WTC11 (cell line): ENCODE measurements around the gene NELL2. TPM values are rescaled to one million over a fixed set of nuclear protein-coding genes. Genes with fewer than 3 reads are reported as not detected.

Experiments
- ATAC-seq: fragments of 200-7000 bp; cut with Tn5 transposase; 2 replicates; pipeline ENCODE4 v1.10.0; 2021; ENCODE audit warnings: mild to moderate bottlenecking, moderate library complexity
- CTCF ChIA-PET: fragments of 300-600 bp; sonication (Branson Sonifier 250); formaldehyde crosslinking; loops from one replicate; lab custom pipeline; 2021; ENCODE audit warnings: antibody characterized with exemption; lab: Charles Lee
- POLR2A ChIA-PET: fragments of 350-600 bp; sonication (Branson Sonifier 250); formaldehyde crosslinking; loops from one replicate; lab custom pipeline; 2021; ENCODE audit warnings: antibody characterized with exemption; lab: Charles Lee
- DNase-seq: peaks from one replicate; pipeline ENCODE4 v3.0.0; 2021; ENCODE audit warnings: low spot score
- H3K27ac Mint-ChIP-seq: 2 replicates; pipeline ENCODE4 v1.8.0; 2021; ENCODE audit warnings: mixed read lengths
- H3K27me3 Mint-ChIP-seq: 2 replicates; pipeline ENCODE4 v1.8.0; 2021; ENCODE audit warnings: low read depth, mild to moderate bottlenecking, moderate library complexity, mixed read lengths
- H3K36me3 Mint-ChIP-seq: 2 replicates; pipeline ENCODE4 v1.8.0; 2021; ENCODE audit warnings: mixed read lengths
- H3K4me1 Mint-ChIP-seq: 2 replicates; pipeline ENCODE4 v1.8.0; 2022; ENCODE audit warnings: mixed read lengths
- H3K4me3 Mint-ChIP-seq: 2 replicates; pipeline ENCODE4 v1.8.0; 2021; ENCODE audit warnings: mild to moderate bottlenecking, moderate library complexity, mixed read lengths
- H3K9me3 Mint-ChIP-seq: 2 replicates; pipeline ENCODE4 v1.8.0; 2021; ENCODE audit warnings: mixed read lengths
- GABPB1 ChIP-seq: sonication (generic); formaldehyde crosslinking; IDR thresholded peaks from 2 replicates; pipeline ENCODE4 v1.8.1; 2023; ENCODE audit warnings: mild to moderate bottlenecking, missing genetic modification reagents
- KAT7 ChIP-seq: sonication (generic); formaldehyde crosslinking; IDR thresholded peaks from 2 replicates; pipeline ENCODE4 v1.8.1; 2023; ENCODE audit warnings: missing genetic modification reagents, mild to moderate bottlenecking, borderline replicate concordance
- MYBL2 ChIP-seq: sonication (generic); formaldehyde crosslinking; IDR thresholded peaks from 2 replicates; pipeline ENCODE4 v1.8.1; 2023; ENCODE audit warnings: mild to moderate bottlenecking, moderate library complexity, missing genetic modification reagents
- NFATC4 ChIP-seq: fragments of 250-450 bp; sonication (Bioruptor Pico); IDR thresholded peaks from 2 replicates; pipeline ENCODE4 v1.9.0; 2021; ENCODE audit warnings: mild to moderate bottlenecking
- OVOL2 ChIP-seq: fragments of 250-450 bp; sonication (Bioruptor Pico); IDR thresholded peaks from 2 replicates; pipeline ENCODE4 v1.9.0; 2021; ENCODE audit warnings: mild to moderate bottlenecking, borderline replicate concordance
- SMAD4 ChIP-seq: sonication (generic); formaldehyde crosslinking; IDR thresholded peaks from 2 replicates; pipeline ENCODE4 v1.8.0; 2022; ENCODE audit warnings: mild to moderate bottlenecking, missing genetic modification reagents
- ZNF317 ChIP-seq: sonication (generic); formaldehyde crosslinking; IDR thresholded peaks from 2 replicates; pipeline ENCODE4 v1.8.1; 2023; ENCODE audit warnings: low read depth, mild to moderate bottlenecking, moderate library complexity, missing genetic modification reagents, borderline replicate concordance
- ZNF416 ChIP-seq: fragments of 250-450 bp; sonication (Bioruptor Pico); IDR thresholded peaks from 2 replicates; pipeline ENCODE4 v1.9.0; 2021; ENCODE audit warnings: mild to moderate bottlenecking, inconsistent platforms
- total RNA-seq: library from RNA; stranded (reverse); gene quantifications from 3 replicates; pipeline ENCODE4 v1.2.3, GENCODE V29; 2021
- TF ChIP-seq, protein P1 (sequence below): sonication (generic); formaldehyde crosslinking; IDR thresholded peaks from 2 replicates; pipeline ENCODE4 v1.8.0; 2022; ENCODE audit warnings: mild to moderate bottlenecking, missing genetic modification reagents
- TF ChIP-seq, protein P2 (sequence below): sonication (generic); formaldehyde crosslinking; conservative IDR thresholded peaks from 2 replicates; pipeline ENCODE4 v1.8.1; 2023; ENCODE audit warnings: mild to moderate bottlenecking, low read depth, missing genetic modification reagents, moderate library complexity
- TF ChIP-seq, protein P3 (sequence below): sonication (generic); formaldehyde crosslinking; IDR thresholded peaks from 2 replicates; pipeline ENCODE4 v1.8.1; 2023; ENCODE audit warnings: mild to moderate bottlenecking, missing genetic modification reagents, moderate library complexity
- TF ChIP-seq, protein P4 (sequence below): sonication (generic); formaldehyde crosslinking; IDR thresholded peaks from 2 replicates; pipeline ENCODE4 v1.8.1; 2023; ENCODE audit warnings: mild to moderate bottlenecking, missing genetic modification reagents, borderline replicate concordance
- TF ChIP-seq, protein P5 (sequence below): sonication (generic); formaldehyde crosslinking; IDR thresholded peaks from 2 replicates; pipeline ENCODE4 v1.8.1; 2022; ENCODE audit warnings: missing genetic modification reagents, borderline replicate concordance
- TF ChIP-seq, protein P6 (sequence below): fragments of 250-450 bp; sonication (Bioruptor Pico); conservative IDR thresholded peaks from 2 replicates; pipeline ENCODE4 v1.9.0; 2021; ENCODE audit warnings: mild to moderate bottlenecking

Gene NELL2
- total RNA-seq, 1 experiment from 2014 or later, result 37.4 TPM

DNA sequence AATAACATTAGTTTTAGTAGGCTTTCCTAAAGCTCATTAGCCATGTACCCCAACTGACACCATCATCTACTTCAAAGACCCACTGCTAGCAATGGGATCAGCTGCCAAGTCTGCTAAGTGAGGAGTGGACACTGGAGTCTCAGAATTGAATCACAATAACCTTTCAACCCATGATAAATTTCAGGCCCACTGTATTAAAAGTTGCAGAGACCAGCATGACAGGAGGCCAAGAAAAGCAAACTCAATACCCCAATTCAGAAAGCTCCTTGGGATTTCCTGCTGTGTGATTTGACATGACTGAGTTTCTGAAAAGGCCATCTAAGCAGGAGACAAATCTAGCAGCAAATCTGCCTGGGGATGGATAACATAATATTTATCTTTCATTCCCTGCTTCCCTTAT, 320.7 kb downstream of the NELL2 start:
- CTCF ChIA-PET, result no interaction called here
- H3K9me3 Mint-ChIP-seq, result peaks cover 17% of the 10 kb centered on the region
- H3K4me3 Mint-ChIP-seq, result no peak overlapping the region
- no peaks in the 10 kb centered on the region for H3K27me3 Mint-ChIP-seq
- H3K36me3 Mint-ChIP-seq, result no peaks in the 10 kb centered on the region
- H3K4me1 Mint-ChIP-seq, result no peaks in the 10 kb centered on the region
- no peak overlapping the region for H3K27ac Mint-ChIP-seq
- POLR2A ChIA-PET, result interaction anchor here (1.2 kb wide), 1 partner anchor 236 kb away, joined by 3 read pairs; no protein-coding TSS in a partner anchor
- TF ChIP-seq, protein P1, sequence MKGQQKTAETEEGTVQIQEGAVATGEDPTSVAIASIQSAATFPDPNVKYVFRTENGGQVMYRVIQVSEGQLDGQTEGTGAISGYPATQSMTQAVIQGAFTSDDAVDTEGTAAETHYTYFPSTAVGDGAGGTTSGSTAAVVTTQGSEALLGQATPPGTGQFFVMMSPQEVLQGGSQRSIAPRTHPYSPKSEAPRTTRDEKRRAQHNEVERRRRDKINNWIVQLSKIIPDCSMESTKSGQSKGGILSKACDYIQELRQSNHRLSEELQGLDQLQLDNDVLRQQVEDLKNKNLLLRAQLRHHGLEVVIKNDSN (CRISPR knock-in tag), result no peak
- TF ChIP-seq SMAD4 (CRISPR knock-in tag), result no peak
- no peak for TF ChIP-seq MYBL2 (CRISPR knock-in tag)
- TF ChIP-seq NFATC4, result no peak
- TF ChIP-seq ZNF416 (CRISPR knock-in tag), result no peak
- TF ChIP-seq ZNF317 (CRISPR knock-in tag), result no peak
- no peak for TF ChIP-seq KAT7 (CRISPR knock-in tag)
- no peak for TF ChIP-seq GABPB1 (CRISPR knock-in tag)
- TF ChIP-seq, protein P2, sequence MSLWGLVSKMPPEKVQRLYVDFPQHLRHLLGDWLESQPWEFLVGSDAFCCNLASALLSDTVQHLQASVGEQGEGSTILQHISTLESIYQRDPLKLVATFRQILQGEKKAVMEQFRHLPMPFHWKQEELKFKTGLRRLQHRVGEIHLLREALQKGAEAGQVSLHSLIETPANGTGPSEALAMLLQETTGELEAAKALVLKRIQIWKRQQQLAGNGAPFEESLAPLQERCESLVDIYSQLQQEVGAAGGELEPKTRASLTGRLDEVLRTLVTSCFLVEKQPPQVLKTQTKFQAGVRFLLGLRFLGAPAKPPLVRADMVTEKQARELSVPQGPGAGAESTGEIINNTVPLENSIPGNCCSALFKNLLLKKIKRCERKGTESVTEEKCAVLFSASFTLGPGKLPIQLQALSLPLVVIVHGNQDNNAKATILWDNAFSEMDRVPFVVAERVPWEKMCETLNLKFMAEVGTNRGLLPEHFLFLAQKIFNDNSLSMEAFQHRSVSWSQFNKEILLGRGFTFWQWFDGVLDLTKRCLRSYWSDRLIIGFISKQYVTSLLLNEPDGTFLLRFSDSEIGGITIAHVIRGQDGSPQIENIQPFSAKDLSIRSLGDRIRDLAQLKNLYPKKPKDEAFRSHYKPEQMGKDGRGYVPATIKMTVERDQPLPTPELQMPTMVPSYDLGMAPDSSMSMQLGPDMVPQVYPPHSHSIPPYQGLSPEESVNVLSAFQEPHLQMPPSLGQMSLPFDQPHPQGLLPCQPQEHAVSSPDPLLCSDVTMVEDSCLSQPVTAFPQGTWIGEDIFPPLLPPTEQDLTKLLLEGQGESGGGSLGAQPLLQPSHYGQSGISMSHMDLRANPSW (CRISPR knock-in tag), result no peak
- TF ChIP-seq OVOL2 (CRISPR knock-in tag), result no peak
- TF ChIP-seq, protein P3, sequence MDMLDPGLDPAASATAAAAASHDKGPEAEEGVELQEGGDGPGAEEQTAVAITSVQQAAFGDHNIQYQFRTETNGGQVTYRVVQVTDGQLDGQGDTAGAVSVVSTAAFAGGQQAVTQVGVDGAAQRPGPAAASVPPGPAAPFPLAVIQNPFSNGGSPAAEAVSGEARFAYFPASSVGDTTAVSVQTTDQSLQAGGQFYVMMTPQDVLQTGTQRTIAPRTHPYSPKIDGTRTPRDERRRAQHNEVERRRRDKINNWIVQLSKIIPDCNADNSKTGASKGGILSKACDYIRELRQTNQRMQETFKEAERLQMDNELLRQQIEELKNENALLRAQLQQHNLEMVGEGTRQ (CRISPR knock-in tag), result no peak
- TF ChIP-seq, protein P4, sequence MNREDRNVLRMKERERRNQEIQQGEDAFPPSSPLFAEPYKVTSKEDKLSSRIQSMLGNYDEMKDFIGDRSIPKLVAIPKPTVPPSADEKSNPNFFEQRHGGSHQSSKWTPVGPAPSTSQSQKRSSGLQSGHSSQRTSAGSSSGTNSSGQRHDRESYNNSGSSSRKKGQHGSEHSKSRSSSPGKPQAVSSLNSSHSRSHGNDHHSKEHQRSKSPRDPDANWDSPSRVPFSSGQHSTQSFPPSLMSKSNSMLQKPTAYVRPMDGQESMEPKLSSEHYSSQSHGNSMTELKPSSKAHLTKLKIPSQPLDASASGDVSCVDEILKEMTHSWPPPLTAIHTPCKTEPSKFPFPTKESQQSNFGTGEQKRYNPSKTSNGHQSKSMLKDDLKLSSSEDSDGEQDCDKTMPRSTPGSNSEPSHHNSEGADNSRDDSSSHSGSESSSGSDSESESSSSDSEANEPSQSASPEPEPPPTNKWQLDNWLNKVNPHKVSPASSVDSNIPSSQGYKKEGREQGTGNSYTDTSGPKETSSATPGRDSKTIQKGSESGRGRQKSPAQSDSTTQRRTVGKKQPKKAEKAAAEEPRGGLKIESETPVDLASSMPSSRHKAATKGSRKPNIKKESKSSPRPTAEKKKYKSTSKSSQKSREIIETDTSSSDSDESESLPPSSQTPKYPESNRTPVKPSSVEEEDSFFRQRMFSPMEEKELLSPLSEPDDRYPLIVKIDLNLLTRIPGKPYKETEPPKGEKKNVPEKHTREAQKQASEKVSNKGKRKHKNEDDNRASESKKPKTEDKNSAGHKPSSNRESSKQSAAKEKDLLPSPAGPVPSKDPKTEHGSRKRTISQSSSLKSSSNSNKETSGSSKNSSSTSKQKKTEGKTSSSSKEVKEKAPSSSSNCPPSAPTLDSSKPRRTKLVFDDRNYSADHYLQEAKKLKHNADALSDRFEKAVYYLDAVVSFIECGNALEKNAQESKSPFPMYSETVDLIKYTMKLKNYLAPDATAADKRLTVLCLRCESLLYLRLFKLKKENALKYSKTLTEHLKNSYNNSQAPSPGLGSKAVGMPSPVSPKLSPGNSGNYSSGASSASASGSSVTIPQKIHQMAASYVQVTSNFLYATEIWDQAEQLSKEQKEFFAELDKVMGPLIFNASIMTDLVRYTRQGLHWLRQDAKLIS (CRISPR knock-in tag), result no peak
- TF ChIP-seq, protein P5, sequence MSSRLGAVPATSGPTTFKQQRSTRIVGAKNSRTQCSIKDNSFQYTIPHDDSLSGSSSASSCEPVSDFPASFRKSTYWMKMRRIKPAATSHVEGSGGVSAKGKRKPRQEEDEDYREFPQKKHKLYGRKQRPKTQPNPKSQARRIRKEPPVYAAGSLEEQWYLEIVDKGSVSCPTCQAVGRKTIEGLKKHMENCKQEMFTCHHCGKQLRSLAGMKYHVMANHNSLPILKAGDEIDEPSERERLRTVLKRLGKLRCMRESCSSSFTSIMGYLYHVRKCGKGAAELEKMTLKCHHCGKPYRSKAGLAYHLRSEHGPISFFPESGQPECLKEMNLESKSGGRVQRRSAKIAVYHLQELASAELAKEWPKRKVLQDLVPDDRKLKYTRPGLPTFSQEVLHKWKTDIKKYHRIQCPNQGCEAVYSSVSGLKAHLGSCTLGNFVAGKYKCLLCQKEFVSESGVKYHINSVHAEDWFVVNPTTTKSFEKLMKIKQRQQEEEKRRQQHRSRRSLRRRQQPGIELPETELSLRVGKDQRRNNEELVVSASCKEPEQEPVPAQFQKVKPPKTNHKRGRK (CRISPR knock-in tag), result no peak
- TF ChIP-seq, protein P6, sequence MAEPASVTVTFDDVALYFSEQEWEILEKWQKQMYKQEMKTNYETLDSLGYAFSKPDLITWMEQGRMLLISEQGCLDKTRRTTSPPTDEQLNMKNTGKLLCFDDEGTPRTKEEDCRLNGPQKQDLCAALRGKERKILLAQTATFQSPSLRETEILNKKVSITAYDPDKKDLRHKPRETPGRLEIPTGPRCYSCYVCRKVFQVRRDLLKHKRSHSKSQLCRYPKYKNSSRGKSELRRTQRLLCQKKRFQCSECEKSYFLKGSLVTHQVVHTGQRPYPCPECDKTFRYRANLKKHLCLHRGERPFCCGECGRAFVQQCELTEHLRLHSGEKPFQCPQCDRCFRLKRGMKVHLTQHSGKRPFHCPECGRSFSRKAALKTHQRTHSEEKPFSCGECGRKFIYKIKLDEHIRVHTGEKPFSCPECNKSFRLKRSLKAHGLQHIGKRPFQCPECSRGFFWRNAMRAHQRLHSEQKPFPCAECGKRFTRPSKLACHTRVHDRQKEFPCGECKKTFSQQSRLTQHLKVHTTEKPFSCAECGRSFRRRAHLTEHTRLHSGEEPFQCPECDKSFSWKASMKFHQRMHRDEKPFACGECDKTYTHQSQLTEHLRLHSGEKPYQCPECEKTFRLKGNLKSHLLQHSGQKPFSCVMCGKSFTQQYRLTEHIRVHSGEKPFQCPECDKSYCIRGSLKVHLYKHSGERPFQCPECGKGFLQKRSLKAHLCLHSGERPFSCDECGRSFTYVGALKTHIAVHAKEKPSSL (CRISPR knock-in tag), result no peak
- DNase-seq (no peak), ATAC-seq (no peak)
